M059J (cell line): ENCODE measurements around the gene SHROOM2. TPM values are rescaled to one million over a fixed set of nuclear protein-coding genes. Genes with fewer than 3 reads are reported as not detected.
"Not testable (repeated sequence)": the region's sequence is repeated elsewhere in the genome, so short reads cannot be mapped to it uniquely, and the experiment has no call there.

ENCODE experiments used
- DNase-seq: peaks from one replicate; pipeline ENCODE4 v3.0.0-alpha.2; 2012; ENCODE audit warnings: low read depth
- total RNA-seq: library from RNA; depleted of rRNA; stranded (reverse); fragments of >200 nt; shearing (Covaris generic); gene quantifications from 2 replicates; pipeline ENCODE4 v1.2.3, GENCODE V29; 2014

SHROOM2 gene
- total RNA-seq, 1 experiment from 2014 or later: 4.4 TPM

- peak; percentile 95 for DNase-seq
Observed at GRCh38 chrX:9829308-9830267, 43.4 kb downstream of the SHROOM2 start.

GRCh38 chrX:9832811-9833210, 46.6 kb downstream of the SHROOM2 start:
- peak; percentile 9 for DNase-seq

DNA sequence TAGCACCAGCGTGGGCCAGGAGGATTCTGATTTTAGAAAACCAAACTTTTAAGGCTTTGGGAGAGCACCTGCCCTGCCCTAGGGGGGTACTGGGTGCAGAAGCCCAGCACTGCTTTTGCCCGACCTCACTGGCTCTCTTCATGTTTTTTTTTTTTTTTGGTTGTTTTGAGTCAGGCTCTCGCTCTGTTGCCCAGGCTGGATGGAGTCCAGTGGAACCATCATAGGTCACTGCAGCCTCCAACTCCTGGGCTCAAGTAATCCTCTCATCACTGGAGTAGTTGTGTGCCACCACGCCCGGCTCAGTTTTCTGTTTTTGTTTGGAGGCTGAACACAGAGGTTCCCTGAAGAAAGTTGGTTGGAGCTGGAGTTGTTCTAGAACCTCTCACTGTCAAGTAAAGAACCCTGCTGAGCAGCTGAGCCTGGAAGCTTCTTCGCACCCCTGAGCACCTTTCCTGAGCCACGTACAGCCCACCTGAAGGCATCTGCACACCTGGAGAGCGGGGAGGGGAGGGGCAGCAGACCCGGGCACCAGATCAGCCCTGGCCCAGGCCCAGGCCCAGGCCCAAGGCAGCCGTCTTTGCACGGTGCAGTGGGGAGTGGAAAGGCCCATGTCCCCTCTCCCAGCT, 49.5 kb downstream of the SHROOM2 start:
- DNase-seq: peak; percentile 28

DNA sequence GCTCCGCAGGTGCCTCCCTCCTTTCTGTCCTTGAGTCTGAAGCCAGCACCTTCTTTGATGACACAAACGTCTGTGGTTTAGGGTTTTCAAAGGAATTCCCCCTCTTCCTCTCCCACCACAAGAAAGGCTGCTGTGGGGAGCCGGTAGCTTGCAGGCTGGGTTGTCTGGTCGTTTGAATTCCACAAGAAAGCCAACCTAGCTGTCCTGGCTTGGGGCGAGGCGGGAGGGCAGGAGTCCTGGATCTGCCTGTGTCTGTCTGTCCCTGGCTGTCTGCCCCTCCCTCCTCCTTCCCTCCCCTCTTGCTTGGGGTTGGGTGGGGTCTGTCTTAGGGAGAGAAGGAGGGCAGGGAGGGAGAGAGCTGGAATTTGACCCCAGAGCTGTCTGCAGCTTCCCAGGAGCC, 56.3 kb downstream of the SHROOM2 start:
- peak; percentile 24 for DNase-seq

- no peak for DNase-seq
Observed at GRCh38 chrX:9844936-9845577, 58.8 kb downstream of the SHROOM2 start.

GRCh38 chrX:9845578-9845952, 59.3 kb downstream of the SHROOM2 start:
- no peak for DNase-seq

GRCh38 chrX:9846631-9847030, 60.4 kb downstream of the SHROOM2 start:
- DNase-seq: peak; percentile 48

- DNase-seq: peak; percentile 92
Observed at GRCh38 chrX:9847071-9847470, 60.8 kb downstream of the SHROOM2 start.

- DNase-seq: no peak
Observed at GRCh38 chrX:9848718-9849479, 62.7 kb downstream of the SHROOM2 start.

DNA sequence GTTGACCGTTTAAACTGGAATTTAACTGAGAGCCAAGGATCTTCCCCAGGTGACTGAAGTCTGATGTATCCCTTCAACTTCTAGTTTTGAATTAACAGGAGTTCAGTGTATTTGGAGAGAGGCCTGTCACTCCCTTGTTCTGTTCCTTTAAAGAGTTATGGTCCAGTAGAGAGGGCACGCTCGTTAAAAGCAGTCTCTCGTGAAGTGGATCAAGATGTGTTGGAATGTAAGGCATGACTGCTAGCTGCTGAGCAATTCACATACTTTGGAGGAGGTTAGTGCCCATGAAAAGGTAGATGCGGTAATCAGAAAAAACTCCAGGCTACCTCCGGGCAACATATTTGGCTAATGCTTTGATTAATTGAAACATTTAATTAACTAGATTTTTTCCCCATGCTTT, 65.7 kb downstream of the SHROOM2 start:
- DNase-seq: peak; percentile 45

GRCh38 chrX:9853307-9853706, 67.1 kb downstream of the SHROOM2 start:
- no peak for DNase-seq

DNA sequence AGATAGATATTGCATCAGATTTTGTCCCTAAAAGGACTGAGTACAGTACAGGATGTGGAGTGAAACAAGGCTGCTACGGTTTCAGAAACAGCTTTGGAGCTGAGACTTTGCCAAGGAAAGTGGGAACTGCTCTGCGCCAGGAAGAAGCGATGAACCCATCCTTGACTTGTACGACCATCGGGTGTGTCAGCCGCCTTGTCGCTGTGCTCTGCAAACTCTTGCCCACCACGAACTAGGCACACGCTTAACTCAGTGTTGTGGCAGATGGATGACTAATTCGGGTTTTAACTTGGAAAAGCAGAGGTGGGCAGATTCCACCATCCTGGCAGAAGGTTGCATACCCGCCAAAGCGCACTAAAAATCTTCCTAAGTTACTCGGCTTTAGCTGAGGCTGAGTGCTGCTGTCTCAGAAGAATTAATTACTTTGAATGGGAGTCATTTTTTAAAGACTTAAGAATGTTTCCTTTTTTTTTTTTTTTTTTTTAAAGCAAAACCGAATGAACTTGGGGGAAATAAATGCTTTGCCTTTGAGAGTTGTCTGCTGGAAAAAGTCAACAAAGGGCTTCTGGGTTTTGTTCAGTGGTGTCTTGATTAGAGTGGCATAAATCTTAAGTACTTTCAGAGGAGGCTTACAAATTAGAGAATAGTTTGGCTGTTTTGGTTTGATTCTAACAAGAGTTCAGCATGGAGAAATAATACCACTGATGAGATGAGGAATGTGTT, 69.5 kb downstream of the SHROOM2 start:
- DNase-seq: peak; percentile 39

- DNase-seq: no peak
Observed at GRCh38 chrX:9856588-9856987, 70.4 kb downstream of the SHROOM2 start.

DNA sequence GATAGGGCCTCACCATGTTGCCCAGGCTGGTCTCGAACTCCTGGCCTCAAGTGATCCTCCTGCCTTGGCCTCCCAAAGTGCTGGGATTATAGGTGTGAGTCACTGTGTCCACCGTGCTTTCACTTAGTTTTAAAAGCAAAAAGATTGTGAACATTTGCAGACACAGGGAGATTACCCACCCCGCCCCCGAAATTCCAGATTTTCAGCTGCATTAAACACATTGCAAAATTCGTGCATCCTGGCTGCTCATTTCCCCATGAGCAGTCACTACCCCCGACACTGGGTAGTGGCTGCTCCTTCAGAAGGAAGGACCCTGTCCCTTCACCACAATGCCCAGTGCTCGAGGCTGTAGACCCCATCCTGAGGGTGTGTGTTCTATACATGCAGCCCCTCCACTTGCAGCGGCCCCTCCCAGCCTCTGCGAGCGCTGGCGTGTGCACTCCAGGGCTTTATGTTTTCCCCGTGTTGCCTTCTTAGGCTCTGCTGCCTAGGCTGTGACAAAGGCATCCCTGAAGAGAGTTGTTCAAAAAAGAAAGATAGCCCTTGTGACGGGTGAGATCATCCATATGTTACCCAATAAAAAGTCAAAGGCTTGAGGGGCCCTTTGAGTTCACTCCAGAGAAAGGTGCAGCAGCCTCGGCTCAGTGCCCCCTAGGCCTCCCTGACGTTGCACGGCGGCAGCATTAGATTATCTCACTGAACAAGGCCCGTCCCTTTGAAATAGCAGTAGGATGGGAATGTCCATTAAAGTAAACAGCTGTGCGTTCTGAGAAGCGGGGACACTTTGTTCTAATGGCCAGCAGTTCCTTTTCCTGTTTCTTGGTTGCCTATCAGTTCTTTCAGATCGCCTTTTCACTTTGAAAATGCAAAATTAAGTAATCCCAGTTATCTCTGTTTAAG, 71.6 kb downstream of the SHROOM2 start:
- no peak for DNase-seq

DNA sequence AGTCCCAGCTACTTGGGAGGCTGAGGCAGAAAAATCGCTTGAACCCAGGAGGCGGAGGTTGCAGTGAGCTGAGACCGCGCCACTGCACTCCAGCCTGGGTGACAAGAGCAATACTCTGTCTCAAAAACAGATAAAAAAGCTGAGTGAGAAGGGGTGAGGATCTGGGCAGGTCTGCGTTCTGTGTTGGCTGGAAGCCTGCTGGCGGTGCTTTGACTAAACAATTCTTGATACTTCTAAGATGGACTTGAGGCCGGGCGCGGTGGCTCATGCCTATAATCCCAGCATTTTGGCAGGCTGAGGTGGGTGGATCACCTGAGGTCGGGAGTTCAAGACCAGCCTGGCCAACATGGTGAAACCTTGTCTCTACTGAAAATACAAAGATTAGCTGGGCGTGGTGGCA, 72.5 kb downstream of the SHROOM2 start:
- not testable (repeated sequence) for DNase-seq

DNA sequence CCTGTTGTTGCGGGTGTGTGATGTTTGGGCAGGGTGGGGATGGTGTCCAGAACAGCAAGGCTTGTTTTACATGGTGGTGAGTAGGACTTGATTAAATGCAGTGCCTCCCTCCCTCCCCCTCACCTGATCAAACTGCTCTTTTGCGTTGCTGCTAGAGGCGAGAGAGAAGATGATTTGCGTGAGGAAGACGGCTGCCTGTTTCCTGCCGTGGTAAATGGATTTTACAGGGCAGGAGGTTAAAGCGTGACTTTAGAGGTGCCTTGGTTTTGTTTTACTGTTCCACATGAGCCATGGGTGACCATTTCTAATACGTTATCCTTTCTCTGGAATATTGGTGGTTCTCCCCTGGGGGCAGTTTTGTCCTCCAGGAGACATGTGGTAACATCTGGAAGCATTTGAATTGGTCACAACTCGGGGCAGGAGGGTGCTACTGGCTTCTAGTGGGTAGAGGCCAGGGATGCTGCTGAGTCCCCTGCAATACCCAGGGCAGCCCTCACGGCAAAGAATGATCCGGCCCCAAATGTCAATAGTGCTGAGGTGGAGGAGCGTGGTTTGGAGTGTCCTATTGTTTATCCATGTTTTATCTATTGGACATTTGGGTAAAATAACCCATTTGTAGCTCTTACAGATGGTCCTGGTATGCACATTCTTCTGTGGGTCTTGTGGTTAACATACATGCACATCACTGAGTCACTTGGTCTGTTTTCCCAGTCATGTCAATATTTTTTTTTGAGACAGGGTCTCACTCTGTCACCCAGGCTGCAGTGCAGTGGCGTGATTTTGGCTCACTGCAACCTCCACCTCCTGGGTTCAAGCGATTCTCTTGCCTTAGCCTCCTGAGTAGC, 73.7 kb downstream of the SHROOM2 start:
- DNase-seq: peak; percentile 69

GRCh38 chrX:9860826-9861225, 74.6 kb downstream of the SHROOM2 start:
- peak; percentile 40 for DNase-seq

DNA sequence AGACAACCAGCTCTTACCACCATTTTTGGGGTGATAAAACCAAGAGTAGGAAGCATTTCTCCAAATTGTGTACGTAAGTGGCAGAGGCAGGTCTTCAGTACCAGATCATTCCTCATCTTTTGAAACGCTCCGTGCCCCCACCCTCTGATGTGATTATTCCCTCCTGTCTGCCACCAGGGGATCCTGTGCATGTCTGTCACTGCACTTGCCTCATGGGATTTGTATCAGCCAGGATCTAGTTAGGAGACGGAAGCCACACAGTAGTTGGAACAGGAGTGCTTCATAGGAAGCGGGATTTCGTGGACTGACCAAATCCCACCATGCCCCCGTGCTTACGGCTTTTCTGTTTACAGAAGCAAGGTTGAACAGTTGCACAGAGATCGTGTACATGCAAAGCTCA, 75.5 kb downstream of the SHROOM2 start:
- no peak for DNase-seq

- no peak for DNase-seq
Observed at GRCh38 chrX:9862525-9862924, 76.3 kb downstream of the SHROOM2 start.
